Activated naive CD4-positive, alpha-beta T cell (primary cell): ENCODE results near the gene TBK1.

Experiments
- DNase-seq, 4 experiments: peaks; one replicate each; lab custom pipeline; 2025; lab: John Stamatoyannopoulos, UW

The TBK1 gene

DNA sequence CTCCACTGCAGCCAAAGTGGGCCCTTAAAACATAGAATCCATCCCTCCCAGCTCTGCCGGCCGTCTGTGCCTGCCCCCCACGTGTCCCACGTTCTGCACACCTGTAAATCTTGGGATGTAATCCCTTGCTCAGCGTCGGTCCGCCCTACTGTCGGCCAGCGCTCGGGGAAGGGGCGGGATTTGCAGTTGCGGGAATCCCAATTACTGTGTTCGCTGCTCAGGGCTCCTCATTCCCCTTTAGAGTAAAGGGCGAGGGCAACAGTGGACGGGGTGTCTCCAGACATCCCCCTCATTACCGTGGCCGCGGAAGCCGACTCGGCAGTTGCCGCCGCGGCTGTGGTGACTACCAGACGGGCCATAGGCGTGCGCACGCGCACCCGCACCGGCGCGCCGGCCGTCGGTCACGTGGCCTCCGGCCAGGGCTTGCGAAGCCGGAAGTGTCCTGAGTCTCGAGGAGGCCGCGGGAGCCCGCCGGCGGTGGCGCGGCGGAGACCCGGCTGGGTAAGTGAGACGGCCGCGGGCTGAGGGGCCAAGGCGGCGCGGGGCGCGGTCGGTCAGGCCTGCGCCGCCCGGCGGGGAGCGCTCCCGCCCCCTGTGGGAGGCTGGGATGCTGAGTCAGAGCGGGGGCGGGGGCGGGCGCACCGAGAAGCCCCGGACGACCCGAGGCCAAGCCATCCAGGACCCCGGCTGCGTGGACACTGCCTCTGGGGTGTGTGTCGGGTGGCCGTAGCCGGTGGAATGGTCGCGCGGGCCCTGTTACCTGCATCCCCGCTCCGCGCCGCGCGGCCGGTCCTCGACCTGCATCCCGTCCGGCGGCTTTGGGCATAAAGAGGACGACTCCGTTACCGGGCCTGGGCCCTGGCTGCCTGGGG, at the start of gene TBK1:
Gene TBK1, plus strand, starts transcription at position 434 of the 872 bp plus-strand sequence. CDS start 3,751 bp downstream, outside the sequence.
- DNase-seq: peak; percentile 22 to 38 (median 33)

DNA sequence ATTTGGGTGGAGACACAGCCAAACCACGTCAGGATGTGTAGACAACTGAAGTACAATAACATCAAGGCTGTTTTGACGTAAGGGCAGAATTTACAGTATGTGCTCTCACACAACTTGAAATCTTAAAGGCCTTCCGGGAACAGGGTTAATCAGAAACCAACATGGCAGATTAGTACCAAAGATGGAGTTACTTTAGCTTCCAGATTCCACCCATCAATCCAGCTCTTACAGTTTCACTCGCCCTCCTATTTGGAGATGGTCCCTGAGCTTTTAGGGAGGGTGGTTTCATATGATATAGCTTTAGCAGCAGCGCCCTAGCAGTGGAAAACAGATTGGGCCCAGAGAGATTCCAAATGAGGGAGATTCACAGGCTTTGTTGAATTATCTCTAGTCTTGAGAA, 49.7 kb upstream of the TBK1 start:
- no peak for DNase-seq

DNA sequence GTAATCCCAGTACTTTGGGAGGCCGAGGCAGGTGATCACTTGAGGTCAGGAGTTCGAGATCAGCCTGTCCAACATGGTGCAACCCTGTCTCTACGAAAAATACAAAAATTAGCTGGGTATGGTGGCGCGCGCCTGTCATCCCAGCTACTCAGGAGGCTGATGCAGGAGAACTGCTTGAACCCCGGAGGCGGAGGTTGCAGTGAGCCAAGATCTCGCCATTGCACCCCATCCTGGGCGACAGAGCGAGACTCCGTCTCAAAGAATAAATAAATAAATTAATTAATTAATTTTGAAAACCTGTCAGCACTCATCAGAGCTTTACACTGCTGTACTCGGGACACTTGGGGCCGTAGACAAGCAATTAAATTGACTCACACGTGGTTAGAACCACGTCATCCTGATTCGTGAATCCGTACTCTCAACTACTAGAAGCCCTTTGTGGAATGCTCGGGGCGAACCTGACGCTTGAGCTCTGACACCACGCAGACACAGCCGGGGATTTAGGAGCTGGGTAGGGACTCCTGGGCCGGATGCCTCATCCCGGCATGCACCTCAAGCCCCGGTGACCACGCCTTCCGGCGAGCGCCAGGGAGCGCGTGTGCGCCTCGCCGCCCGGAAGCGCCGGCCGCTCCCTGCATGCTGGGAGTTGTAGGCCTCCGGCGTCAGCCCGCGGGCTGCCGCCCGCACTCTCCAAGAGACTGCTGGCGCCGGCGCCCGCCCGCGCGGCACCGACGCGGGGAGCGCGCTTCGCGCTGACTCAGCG, 48.0 kb upstream of the TBK1 start, which contains the start of gene XPOT:
Gene XPOT, plus strand, starts transcription at position 686 of the 763 bp plus-strand sequence. CDS start 5,644 bp downstream, outside the sequence.
- DNase-seq: peak; percentile 77 to 88 (median 82)

DNA sequence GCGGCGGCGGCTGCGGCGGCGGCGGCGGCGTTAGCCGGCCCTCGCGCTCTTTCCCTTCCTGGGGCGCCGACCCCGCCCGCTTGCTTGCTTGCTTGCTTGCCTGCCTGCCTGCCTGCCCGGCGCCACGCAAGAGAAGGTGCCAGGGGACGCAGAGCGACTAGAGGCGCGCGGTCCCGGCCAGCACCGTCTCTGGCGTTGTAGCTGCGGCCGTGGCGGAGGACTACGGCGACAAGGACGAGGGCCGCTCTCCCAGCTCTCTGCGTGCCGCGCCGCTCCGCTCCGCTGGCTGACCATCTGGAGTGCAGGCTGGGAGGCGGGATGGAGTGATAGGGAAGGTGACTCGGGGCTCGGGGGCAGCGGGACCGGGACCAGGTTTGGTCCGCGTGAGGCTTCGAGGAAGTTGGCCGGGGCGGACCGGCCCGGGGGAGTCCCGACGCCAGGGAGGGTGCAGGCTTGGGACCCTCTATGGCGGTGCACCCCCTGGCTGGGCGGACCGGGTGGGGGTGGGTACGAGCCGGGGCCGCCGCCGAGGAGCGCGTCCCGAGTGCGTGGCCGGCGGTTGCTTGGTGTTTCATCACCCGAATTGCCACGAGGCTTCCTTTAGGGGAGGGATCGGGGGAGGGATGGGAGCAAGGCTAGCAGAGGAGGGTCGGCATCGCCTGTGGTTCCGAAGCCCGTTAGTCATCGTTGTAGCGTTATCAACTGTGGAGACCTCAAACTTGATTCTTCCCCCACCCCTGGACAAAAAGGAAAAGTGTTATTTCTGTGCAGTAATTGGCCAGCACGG, 47.3 kb upstream of the TBK1 start:
- DNase-seq: peak; percentile 30 to 86 (median 50)

DNA sequence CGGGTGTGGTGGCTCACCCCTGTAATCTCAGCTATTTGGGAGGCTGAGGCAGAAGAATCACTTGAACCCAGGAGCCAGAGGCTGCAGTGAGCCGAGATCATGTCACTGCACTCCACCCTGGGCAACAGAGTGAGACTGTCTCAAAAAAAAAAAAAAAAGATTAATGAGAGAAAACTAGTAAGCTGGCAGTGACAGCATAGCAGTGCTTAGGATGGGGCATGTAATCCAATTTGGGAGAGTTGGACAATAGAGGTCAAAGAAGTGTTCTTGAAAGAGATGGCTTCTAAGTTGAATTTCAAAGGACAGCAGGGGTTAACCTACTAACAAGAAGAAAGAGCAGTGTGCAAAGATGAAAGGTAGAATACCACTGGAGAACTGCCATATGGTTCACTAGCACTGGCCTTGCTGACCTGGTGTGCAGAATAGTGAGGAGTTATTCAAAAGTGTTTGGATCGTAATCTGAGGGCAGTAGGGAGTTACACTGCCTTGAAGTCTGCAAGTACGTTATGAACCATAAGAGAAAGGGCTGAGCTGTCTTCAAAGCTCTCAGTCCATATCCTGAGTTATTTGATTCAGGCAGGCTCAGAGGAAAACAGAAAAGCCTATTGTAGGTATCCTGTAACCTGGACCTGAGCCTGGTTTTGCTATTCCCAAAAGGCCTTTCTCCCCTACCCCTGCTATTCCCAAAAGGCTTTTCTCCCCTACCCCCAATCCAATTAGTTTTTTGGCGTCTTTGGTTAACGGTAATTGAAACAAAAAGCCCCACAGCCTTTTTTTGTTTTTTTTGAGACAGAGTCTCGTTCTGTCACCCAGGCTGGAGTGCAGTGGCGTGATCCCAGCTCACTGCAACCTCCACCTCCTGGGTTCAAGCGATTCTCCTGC, 44.3 kb upstream of the TBK1 start:
- DNase-seq: no peak

DNA sequence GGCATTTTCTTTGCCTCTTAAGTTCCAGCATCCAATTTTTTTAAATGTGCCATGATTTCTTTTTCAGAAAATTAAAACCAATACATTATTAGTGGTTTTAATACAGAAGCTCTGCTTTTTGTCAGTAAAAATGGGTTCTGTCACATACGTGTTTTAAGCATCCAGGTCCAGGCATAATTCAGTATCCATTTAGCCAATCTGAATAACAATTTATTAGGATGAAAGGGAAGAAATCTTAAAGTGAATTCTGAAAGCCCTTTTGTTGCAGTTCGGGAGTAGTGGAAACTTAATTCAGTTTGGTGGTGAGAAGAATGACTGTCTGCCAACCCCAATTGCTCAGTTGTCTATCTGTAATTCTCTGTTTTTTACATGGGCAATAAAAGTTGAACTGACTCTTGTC, 40.5 kb upstream of the TBK1 start:
- no peak for DNase-seq

DNA sequence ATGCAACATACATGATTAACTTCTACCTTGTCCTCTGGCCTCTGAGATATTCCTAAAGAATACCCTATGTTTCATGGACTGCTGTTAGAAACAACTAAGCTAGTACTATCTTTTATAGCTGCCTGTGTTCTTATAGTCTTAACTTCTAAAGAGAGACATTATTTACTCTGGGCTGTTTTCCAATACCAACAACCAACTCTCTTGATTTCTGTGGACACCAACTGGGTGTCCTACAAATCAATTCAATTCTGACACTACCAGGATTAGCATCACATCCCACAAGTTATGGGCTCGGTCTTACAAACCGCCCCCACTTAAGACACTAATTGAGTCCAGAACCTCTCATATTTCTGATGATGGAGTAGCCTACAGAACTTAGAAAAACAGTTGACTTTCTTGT, 39.5 kb upstream of the TBK1 start:
- no peak for DNase-seq

DNA sequence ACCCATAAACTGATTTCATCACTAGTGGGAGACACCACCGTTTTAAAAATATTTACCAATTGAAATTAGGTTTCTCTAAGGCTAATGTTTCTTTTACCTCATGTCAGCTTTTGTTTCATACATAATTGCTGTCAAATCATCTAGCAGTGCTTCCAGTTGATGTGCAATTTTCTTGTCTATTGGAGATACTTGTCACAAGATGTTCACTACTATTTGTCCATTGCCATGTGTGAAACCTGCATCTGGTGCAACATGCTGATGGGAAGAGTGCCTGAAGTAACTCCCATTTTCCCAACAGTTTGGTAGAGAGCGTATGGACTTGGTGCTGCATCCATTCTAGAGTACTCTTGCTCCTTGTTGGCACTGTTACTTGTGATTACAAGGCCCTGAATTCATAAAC, 38.0 kb upstream of the TBK1 start:
- DNase-seq: no peak

DNA sequence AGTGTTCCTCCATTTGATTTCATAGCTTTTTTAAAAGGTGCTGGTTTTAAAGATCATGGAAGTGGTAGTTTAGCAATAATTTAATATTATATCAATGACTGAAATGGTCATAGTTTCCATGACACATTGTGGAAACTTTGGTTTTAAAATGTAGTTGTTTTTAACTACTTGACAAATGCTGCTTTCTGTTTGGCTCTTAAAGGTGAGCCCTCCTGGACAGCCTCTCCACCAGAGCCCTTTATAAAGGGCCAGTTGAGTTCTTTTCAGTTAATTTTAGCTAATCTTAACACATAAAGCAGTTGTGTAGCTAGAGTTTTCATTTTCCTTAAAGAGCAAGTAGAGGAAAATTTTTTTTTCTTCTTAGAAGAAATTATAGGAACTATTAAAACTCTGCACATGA, 33.7 kb upstream of the TBK1 start:
- DNase-seq: no peak

DNA sequence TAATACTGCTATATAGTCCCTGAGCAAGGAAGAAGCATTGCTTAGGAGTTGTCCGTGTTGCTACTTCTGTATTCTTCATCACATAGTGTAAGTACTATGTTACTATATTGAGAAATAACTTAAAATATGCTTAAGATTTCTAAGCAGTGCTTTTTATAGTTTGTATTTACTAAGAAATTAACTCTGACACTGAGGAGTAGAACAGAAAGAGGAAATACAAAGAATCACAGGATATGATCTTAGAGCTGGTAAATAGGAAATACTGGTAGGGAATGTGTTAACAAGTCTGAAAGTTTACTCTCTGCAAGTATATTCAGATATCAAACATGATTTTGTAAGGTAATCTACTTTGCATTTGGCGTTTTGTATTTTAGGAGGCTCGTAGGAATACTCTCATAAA, 32.2 kb upstream of the TBK1 start:
- no peak for DNase-seq

DNA sequence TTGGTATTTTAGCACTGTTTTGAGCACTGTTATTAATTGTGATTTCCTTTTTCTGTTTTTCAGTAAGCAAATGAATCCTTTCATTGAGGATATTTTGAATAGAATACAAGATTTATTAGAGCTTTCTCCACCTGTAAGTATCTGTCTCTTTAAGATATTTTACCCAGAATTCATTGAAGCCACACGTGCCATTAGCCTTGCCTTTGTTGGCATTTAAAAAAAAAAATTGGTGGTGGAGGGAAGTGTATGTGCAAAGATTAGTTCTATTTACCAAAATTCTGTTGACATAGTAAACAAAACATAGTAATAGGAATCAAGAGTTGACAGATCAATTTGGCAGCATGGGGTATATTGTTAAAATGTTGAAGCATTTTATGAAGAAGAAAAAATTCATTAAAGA, 23.9 kb upstream of the TBK1 start:
- DNase-seq: no peak

DNA sequence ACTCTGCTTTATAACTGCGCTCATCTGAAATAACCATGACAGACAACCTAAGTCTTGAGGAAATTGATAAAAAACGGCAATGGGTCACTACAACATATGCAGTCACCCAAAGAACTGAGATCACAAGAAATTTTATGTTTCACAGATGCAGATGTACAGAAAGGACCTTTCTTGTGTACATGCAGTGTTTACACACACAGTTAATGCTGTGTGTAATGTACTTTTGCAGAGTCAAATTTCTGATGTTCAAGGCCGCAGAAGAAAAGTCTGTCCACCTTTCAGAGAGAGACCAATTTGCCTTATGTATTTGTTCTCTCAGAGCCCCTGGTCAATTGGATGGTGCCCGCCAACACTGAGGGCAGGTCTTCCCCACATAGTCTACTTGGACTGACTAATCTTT, 23.0 kb upstream of the TBK1 start:
- DNase-seq: no peak

DNA sequence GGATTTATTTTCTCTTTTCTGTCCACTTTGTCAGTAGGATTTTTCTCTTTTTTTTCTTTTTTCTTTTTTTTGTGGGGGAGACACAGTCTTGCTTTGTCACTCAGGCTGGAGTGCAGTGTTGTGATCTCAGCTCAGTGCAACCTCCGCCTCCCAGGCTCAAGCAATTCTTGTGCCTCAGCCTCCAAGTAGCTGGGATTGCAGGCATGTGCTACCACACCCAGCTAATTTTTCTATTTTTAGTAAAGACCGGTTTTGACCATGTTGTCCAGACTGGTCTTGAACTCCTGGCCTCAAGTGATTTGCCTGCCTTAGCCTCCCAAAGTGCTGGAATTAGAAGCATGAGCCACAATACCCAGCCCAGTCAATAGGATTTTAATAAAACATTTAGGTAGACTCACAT, 21.0 kb upstream of the TBK1 start:
- no peak for DNase-seq

DNA sequence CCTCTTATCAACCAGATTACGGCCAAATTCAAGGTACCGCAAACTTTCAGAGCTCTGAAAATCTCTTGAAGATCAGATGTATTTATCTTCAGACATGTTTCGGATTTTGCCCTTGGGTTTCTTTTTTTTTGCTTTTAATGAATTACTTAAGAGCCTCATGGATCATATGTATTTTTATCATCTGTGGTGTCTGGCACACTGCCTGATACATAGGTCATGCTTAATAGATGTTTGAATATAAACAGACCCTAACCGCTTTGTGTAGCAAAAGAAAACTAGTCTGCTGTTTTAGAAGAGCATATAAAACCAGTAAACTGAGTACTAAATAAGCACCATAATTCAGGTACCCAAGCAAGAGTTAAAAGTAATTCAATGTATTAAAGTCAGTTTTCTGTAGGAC, 20.1 kb upstream of the TBK1 start:
- no peak for DNase-seq

DNA sequence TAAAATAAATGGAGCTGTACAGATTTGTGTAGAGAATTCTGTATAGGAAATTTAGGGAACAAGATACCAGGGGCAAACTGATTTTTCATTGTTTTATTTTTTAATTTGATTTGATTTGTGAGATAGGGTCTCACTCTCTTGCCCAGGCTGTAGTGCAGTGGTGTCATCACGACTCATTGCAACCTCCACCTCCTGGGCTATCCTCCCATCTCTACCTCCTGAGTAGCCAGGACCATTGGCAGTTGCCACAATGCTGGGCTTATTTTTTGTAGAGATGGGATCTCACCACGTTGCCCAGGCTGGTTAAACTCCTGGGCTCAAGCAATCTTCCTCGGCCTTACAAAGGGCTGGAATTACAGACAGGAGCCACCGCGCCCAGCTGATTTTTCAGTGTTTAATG, 18.0 kb upstream of the TBK1 start:
- DNase-seq: no peak

DNA sequence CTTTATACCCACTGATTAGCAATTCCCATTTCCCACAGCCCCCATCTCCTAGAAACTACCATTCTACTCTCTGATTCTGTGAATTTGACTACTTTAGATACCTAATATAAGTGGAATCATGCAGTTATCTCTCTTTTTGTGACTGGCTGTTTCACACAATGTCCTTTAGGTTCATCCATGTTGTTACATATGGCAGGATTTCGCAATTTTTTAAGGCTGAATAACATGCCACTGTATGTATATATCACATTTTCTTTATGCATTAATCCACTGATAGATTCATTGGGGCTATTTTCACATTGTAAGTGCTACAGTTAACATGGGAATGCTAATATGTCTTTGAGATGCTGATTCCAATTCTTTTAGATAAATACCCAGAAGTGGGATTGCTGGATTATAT, 11.8 kb upstream of the TBK1 start:
- DNase-seq: no peak

DNA sequence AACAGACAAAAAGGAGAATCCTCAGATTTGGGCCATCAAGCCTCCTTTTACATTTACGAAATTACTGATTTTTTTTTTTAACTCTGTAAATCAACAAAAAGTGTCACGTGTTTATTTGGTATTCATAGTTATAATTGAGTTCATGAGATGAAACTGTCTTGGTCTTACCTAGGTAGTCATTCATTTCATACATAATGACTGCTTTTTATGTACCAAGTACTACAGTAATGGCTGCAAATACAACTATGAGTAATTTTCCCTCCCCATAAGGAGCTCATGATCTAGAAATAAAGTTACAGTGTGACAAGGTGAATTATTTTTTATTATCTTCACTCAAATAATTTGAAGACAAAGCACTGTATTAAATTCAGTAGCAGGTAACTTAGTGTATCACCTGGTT, 6.4 kb upstream of the TBK1 start:
- DNase-seq: no peak

DNA sequence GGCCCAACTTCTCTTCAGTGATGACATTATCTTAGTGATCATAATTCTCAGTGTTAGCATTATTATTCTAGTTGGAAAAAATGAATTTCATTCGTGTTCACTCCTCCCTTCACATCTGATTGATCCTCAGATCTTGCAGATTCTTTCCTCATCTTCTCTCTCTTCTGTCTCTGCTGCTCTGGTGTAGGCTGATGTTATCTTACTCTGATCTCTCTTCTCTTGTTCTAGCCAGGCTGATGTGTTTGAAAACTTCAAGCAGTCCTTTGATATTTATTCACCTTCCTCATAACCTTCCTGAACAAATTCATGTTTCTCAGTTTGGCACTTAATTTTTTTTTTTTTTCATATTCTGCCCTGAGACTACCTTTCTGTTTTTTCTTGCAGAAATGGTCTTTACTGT, 5.6 kb upstream of the TBK1 start:
- no peak for DNase-seq

DNA sequence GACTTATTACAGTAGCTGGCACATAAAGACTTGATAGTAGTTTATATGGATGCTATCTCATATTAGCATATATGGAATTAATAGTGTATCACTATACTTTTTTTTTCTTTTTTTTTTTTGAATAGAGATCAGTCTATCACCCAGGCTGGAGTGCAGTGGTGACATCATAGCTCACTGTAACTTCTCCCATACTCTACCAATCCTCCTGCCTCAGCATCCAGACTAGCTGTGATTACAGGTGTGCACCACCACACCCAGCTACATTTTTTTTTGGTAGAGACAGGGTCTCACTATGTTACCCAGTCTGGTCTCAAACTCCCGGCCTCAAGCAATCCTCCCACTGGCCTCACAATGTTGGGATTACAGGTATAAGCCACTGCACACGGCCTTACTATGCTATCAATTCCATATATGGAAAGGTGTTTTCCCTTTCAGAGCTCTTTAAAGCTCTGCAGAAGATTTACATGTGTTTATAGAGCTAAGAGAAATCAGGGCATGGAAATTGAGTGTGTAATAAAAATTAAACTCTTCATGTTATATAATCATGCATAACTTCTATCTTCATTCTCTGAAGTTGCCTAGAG, 1.8 kb upstream of the TBK1 start:
- no peak for DNase-seq

DNA sequence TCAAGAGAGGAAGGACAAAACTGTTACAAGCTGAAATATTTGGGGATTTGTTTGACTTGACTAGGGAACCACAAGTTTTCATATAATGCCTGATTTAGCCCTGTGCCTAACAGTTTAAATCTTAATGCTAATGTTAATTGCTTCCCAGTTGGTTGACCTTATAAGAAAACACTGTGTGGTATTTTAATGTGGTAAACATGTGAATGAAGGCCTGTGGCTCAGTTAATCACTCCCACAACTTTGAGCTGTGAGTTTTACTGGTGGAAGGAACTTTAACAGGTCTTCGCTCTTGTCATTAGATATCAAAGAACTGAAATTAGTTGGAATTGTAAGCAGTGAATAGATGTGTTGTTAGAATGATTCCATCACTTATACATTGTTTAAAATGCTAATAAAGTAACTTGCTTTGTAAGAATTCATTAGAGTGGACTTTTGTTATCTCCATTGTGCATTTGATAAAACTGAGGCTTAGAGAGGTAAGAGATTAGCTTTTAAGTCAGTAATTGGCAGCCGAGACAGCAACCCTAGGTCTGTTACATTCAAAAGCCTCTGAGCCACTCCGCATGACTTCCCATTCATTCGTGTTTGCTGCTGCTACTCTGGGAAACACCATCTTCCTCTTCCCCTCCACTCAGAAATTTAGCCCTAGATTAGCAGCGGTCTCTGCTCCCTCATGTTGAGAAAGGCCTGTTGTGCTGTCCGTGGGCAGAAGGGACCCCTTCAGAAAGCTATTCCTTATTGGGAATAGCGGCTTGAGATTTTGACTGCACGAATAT, 1.0 kb upstream of the TBK1 start:
- no peak for DNase-seq
